MCF 10A (cell line): Measurements from ENCODE around the gene TAC4. TPM values are rescaled to one million over a fixed set of nuclear protein-coding genes. Genes with fewer than 3 reads are reported as not detected.

ENCODE experiments used
- BruUV-seq: library from RNA; stranded (reverse); fragments of 400-500 nt; replicated peaks from 2 replicates; lab custom pipeline; 2021; lab: Mats Ljungman, UMichigan
- CTCF ChIA-PET: fragments of 300-600 bp; sonication (Branson Sonifier 250); formaldehyde crosslinking; extraction: SDS; loops from one replicate; lab custom pipeline; 2021; ENCODE audit warnings: antibody characterized with exemption, inconsistent platforms; lab: Yijun Ruan, JAX
- POLR2A ChIA-PET: fragments of 300-600, 350-650 bp; sonication (Branson Sonifier 250); formaldehyde crosslinking; extraction: SDS; loops from one replicate; lab custom pipeline; 2020; ENCODE audit warnings: antibody characterized with exemption, inconsistent platforms; lab: Yijun Ruan, JAX
- DNase-seq: peaks from one replicate; pipeline ENCODE4 v3.0.0-alpha.2; 2018; ENCODE audit not compliant: unreplicated experiment
- H3K27ac Mint-ChIP-seq: one replicate; pipeline ENCODE4 v1.8.0; 2022; ENCODE audit warnings: mild to moderate bottlenecking, low read depth, mixed read lengths; ENCODE audit not compliant: unreplicated experiment
- H3K27me3 Mint-ChIP-seq: one replicate; pipeline ENCODE4 v1.8.0; 2022; ENCODE audit warnings: mixed read lengths; ENCODE audit not compliant: insufficient read depth, unreplicated experiment
- H3K36me3 Mint-ChIP-seq: one replicate; pipeline ENCODE4 v1.8.0; 2022; ENCODE audit warnings: mild to moderate bottlenecking, moderate library complexity, mixed read lengths; ENCODE audit not compliant: insufficient read depth, unreplicated experiment
- H3K4me1 Mint-ChIP-seq: one replicate; pipeline ENCODE4 v1.8.0; 2022; ENCODE audit warnings: mixed read lengths; ENCODE audit not compliant: insufficient read depth, unreplicated experiment
- H3K4me3 Mint-ChIP-seq: one replicate; pipeline ENCODE4 v1.8.0; 2022; ENCODE audit warnings: mild to moderate bottlenecking, moderate library complexity, mixed read lengths; ENCODE audit not compliant: unreplicated experiment
- H3K9me3 Mint-ChIP-seq: one replicate; pipeline ENCODE4 v1.8.0; 2022; ENCODE audit warnings: mixed read lengths; ENCODE audit not compliant: unreplicated experiment
- CTCF ChIP-seq: fragments of 200-600 bp; IDR thresholded peaks from one replicate; pipeline ENCODE4 v1.8.0; 2022; ENCODE audit warnings: antibody characterized with exemption, mild to moderate bottlenecking; ENCODE audit not compliant: unreplicated experiment
- intact Hi-C: fragments of 100-400 bp; cut with micrococcal nuclease; formaldehyde crosslinking; loops from 2 replicates; pipeline ENCODE4 v1.14.1; 2022
- total RNA-seq: library from RNA; stranded (reverse); gene quantifications from 2 replicates; pipeline ENCODE4 v1.2.3, GENCODE V29; 2022

The TAC4 gene
- total RNA-seq, 1 experiment from 2014 or later, result not detected

- Mint-ChIP-seq H3K36me3 (no peaks in the 10 kb centered on the region), H3K4me3 (no peak overlapping the region), H3K27me3 (peaks cover 9% of the 10 kb centered on the region), H3K4me1 (no peaks in the 10 kb centered on the region), H3K9me3 (no peaks in the 10 kb centered on the region), H3K27ac (no peak overlapping the region)
- intact Hi-C loops, result no loop called here
- TF ChIP-seq CTCF, result no peak
- DNase-seq, result no peak
- BruUV-seq, result no TSS peak
- ChIA-PET CTCF (interaction anchor here (0.5 to 14.4 kb wide), 13 partner anchors 11 to 794 kb away, joined by 3 to 236 read pairs (median 3); partner anchors contain the start of gene DLX3), POLR2A (interaction anchor here (0.6 kb wide), 1 partner anchor 135 kb away, joined by 3 read pairs; no protein-coding TSS in a partner anchor)
Observed at GRCh38 chr17:49859991-49860953, 12.4 kb upstream of the TAC4 start.

- DNase-seq, result no peak
- no peak for TF ChIP-seq CTCF
- POLR2A ChIA-PET, result interaction anchor here (1.9 kb wide), 1 partner anchor 137 kb away, joined by 4 read pairs; no protein-coding TSS in a partner anchor
- Mint-ChIP-seq H3K27ac (no peak overlapping the region), H3K36me3 (no peaks in the 10 kb centered on the region), H3K9me3 (no peaks in the 10 kb centered on the region), H3K27me3 (peaks cover 24% of the 10 kb centered on the region), H3K4me3 (no peak overlapping the region), H3K4me1 (no peaks in the 10 kb centered on the region)
- BruUV-seq, result no TSS peak
- CTCF ChIA-PET, result interaction anchor here (0.6 to 14.4 kb wide), 3 partner anchors 43 to 363 kb away, joined by 3 to 236 read pairs (median 4); partner anchors contain the start of gene DLX3
- intact Hi-C loops, result no loop called here
Observed at GRCh38 chr17:49858796-49859195, 10.9 kb upstream of the TAC4 start.

- CTCF ChIA-PET, result interaction anchor here (0.6 to 1.3 kb wide), 2 partner anchors 144 to 148 kb away, joined by 5 read pairs; no protein-coding TSS in a partner anchor
Observed at GRCh38 chr17:49854126-49854525, 6.3 kb upstream of the TAC4 start.

More at GRCh38 chr17:49854126-49854525, 6.3 kb upstream of the TAC4 start:
- intact Hi-C loops, result no loop called here
- no peak for DNase-seq
- H3K27ac Mint-ChIP-seq, result no peak overlapping the region
- TF ChIP-seq CTCF, result no peak
- H3K9me3 Mint-ChIP-seq, result no peaks in the 10 kb centered on the region
- peaks cover 45% of the 10 kb centered on the region for H3K27me3 Mint-ChIP-seq
- POLR2A ChIA-PET, result no interaction called here
- BruUV-seq, result no TSS peak
- no peaks in the 10 kb centered on the region for H3K4me1 Mint-ChIP-seq
- no peak overlapping the region for H3K4me3 Mint-ChIP-seq
- no peaks in the 10 kb centered on the region for H3K36me3 Mint-ChIP-seq
